ENCODE results near the gene SNX25. TPM values are rescaled to one million over a fixed set of nuclear protein-coding genes. Genes with fewer than 3 reads are reported as not detected.
A peak's percentile ranks its signal among the peaks of the same experiment; 100 is the strongest.
"Not testable (repeated sequence)": the region's sequence is repeated elsewhere in the genome, so short reads cannot be mapped to it uniquely, and the experiment has no call there.

SNX25 gene
- total RNA-seq, 1 donor from 2014 or later, result 13.0 TPM

DNA sequence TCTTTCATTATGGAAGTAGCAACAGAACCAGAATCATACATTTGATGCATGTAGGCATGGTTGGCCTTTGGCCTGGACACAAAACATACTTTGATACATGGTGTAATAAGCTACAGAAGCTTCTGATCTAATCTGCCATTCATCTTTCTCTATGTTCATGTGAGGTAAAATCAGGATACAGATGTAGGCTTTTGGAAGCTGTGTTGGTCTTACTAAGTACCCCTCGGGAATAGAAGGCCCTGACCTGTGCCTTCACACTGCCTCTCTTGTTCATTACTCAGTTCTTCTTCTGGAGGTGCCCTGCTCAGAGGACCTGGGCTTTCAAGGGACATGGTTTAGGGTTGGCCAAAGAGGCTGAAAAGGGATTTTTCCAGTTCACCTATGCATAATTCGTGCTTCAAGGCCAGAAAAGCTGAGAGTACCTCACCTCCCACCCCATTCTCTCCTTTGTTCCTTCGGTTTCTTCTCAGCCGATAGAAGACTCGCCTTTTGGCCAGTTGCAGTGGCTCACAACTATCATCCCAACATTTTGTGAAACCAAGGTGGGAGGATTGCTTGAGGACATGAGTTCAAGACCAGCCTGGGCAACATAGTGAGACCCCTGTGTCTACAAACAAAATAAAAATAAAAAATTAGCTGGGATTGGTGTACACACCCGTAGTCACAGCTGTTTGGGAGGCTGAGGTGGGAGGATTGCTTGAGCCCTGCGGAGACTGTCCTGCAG, 25.9 kb downstream of the SNX25 start:
- no peak for DNase-seq

DNA sequence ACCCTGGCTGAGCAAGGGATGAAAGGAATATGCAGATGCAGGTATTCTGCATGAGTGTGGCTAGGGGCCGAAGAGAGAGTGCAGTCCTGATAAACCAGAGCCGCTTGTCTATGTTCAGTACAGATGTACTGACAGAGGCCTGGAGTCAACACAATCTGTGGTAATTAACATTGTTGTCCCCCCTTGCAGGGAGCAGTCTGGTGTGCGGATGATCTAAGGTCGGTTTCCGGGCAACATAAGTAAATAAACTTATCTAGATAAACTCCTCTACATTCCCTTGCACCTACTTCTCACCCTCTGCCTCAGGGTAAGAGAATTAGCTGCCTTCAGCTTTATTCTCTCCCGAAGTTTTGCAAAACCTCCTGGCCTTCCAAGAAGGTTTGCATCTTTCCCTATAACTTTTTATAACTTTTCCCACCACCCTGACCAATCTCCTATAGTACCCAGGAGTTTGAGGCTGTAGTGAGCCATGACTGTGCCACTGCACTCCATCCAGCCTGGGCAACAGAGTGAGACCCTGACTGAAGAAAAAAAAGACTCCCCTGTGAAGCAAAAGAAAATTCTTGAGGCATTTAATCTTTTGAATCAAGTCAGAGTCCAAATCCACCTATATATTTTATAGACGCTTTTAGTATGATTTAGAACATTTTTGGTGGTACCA, 26.6 kb downstream of the SNX25 start:
- no peak for DNase-seq

DNA sequence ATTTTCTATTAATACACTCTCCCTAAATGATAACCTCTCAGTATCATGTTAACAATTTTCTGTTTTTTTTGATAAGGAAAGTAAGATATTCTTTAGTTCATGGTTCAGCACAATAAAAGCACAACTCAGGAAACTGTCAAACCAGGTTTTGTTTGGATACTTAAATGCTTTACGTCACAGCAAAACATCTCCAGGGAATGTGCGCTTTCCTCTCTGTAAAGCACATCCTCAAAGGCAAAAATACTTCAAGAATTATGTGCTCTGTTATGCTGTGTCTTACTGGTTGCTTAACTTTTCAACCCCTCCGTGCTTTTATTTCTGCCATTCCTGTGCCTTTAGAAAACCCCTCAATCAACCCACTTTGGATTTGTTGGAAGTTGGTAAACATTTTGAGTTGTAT, 27.8 kb downstream of the SNX25 start:
- DNase-seq, result peak; percentile 10

DNA sequence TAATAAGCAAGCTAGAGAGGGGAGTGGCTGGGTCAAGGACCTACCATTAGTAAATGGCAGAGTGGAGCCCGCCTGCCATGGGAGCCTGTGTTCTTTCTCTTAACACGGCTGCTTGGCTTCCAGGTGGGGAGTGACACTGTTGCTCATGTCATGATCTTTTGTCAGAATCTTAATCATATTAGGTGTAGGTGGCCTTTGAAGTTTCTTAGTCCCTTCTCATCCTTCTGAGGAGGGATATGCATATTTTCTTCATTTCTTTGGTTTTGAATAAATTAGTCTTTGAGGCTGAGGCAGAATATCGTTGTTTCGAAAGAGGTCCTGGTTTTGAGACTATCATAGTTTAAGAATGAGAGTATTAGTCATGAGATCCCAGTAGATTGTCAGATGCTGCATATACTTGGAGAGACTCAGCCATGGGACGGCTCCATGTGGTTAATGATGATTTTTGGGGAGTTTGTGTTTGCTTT, 28.9 kb downstream of the SNX25 start:
- DNase-seq, result no peak

DNA sequence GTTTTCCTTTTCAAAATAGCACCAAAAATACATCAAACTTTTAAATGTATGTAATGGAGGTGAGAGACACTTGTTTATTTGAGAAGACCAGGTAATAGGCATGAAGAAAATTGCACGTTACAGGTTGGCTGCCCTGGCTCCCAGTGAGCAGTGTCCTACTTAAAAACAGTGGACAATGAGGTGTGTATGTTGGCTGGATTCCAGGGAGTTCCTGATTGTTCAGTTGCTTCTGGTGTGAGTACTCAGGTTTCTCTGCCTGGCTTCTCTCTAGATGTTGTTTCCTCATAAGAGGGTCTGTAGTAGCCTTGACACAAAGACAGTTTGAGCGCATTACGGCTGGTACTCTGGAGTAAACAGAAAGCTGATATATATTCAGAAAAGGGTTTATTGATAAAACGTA, 29.4 kb downstream of the SNX25 start:
- no peak for DNase-seq

DNA sequence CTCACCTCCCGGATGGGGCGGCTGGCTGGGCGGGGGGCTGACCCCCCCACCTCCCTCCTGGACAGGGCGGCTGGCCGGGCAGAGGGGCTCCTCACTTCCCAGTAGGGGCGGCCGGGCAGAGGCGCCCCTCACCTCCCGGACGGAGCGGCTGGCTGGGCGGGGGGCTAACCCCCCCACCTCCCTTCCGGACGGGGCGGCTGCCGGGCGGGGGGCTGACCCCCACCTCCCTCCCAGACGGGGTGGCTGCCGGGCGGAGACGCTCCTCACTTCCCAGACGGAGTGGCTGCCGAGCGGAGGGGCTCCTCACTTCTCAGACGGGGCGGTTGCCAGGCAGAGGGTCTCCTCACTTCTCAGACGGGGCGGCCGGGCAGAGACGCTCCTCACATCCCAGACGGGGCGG, 31.1 kb downstream of the SNX25 start:
- DNase-seq, result not testable (repeated sequence)

DNA sequence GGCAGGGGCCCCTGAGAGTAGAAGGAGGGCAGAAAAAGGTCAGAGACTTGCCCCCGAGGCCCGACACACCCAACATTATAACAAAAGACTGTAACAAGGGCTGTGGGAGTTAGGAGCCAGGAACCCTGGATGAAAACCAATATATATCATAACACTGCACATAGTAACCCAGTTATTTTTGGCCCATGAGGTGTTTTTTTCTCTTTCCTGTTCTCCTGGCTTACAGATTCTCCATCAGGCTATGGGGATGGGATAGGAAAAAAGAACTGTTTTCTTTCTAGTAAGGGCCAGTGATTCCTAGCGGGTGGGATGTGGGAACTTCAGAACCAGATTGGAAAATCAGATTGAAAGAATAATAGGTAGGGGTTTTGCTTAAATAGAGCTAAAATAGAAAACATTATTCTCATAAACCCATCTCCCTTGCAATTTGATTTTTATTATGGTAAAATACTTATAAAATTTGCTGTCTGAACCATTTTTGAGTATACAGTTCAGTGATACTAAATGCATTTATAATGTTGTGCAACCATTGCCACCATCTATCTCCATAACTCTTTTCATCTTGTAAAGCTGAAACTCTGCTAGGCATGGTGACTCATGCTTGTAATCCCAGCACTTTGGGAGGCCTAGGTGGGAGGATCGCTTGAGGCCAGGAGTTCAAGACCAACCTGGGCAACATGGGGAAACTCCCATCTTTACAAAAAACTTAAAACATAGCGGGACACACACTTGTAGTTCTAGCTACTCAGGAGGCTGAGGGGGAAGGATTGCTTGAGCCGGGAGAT, 33.5 kb downstream of the SNX25 start:
- no peak for DNase-seq

DNA sequence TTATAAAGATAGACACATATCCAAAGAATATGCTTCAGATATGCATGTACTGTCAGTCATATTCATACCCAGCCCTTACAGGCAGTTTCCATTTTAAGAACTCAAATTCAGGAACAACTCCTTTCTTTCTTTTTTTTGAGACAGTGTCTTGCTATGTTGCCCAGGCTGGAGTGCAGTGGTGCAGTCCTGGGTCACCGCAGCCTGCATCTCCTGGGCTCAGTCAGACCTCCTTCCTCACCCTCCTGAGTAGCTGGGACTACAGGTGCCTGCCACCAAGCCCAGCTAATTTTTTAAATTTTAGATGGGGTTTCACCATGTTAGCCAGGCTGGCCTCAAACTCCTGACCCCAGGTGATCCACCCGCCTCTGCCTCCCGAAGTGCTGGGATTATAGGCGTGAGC, 34.5 kb downstream of the SNX25 start:
- DNase-seq, result no peak

DNA sequence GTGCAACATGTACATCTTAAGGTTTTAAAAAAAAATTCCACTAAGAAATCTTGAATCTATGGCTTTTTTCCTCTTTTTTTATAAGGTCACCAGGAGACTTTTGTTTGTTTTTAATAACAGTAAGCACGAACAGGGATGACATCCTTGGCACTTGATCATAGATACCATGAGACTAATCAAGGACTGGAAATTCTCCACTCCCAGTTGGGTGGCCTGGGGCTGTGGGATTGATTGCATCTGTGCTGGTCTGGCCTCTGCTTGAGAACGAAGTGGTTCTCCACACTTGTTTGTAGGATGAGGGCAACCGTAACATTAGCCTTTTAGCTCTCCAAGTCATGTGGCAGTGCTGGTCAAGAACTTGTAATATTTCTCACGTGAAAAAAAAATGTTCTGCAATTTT, 35.4 kb downstream of the SNX25 start:
- no peak for DNase-seq

DNA sequence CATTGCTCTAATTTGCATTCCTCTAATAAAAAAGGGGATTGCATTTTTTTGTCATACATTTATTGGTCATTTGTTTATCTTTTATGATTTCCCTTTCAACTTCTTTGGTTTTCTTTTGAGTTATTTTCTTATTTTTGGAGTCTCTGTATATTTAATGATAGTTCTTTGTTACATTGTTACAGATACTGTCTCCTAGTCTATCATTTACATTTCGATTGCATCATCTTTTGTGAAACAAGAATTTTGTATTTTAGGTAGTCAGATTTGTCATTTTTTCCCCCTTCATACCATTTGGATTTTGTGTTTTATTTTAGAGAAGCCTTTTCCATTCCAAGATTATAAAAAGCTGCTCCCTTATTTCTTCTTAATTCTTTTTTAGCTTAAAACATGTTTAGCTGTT, 37.1 kb downstream of the SNX25 start:
- no peak for DNase-seq

DNA sequence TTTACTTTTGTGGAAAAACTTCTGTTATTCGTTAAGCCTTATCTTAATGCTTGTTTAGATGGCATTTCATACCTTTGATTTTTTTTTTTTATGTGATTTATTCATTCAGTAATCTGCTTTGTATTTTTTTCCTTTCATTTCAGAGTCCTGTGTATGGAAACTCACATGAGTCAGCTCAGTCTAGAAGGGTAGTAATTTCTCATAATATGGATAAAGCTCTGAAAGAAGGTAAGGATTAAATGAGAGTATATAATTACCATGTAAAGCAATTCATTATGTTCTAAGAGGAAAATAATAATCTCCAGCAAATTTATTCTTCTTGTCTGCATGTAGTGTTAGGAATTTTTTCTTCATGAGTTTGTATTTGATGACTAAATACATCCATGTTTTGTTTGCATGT, 37.8 kb downstream of the SNX25 start:
- no peak for DNase-seq

DNA sequence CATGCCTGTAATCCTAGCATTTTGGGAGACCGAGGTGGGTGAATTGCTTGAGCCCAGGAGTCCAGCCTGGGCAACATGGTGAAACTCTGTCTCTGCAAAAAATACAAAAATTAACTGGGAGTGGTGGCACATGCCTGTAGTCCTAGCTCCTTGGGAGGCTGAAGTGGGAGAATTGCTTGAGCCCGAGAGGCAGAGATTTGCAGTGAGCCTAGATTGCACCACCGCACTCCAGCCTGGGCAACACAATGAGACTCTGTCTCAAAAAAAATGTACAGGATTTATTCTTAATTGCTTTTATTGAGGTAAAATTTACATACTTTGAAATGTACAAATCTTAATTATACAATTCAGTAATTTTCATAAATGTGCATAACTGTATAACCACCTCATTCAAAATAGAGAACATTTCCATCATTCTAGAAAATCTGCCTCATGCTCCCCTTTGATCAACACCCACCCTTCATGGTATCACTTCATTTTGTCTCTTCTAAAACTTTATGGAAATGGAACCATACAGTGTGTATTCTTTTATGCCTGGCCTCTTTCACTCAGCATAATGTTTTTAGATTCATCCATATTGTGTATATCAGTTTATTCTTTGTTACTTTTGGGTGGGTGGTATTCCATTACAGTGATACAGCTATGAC, 39.1 kb downstream of the SNX25 start:
- no peak for DNase-seq

DNA sequence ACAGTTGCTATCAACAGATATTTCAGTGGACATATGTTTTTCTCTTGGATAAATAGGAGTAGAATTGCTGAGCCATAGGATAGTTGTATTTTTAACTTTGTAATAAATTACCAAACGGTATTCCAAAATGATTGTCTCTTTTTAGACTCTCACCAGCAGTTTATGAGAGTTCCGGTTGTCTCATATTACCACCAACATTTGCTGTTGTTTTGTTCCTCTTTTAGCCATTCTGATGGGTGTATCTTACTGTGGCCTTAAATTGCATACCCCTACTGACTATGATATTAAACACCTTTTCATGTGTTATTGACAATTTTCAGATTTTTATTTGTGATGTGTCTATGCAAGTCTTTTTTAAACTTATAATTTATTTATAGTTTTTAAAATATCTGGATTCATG, 39.7 kb downstream of the SNX25 start:
- DNase-seq, result no peak

DNA sequence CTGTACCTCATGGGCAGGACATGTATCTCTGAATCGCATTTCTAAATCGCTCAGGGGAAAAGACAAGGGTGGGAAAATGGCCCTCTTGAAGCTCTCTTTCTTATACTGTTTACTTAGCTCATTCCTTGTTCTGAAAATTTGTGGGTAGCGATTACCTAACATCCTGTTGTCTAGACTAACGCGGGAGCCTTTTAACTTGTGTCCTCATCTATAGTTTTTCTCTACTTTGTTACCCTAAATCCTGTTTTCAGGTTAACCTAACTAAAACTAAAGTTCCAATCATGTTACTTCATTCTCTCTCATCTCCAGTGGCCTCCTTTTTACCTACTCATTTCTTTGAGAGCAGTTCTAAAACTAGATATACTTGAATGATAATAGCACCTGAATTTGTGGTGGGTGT, 45.0 kb downstream of the SNX25 start:
- DNase-seq, result no peak

DNA sequence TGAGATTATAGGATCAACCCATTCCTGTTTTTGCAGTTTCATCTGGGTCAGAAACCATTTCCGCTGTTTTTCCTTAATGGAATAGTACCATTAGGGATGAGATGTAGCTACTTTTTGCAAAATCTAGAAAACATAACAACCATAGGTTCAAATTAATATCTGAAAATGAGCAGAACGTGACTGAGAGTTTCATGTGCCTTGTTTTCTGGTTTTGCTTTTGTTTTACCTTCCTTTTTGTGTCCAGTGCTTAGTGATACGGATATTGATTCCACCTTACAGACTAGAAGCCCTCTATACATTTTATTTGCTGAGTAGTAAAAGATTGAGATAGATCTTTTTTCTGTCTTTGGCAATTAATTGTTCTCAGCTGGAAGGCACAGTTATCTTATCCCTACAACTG, 46.5 kb downstream of the SNX25 start:
- no peak for DNase-seq

DNA sequence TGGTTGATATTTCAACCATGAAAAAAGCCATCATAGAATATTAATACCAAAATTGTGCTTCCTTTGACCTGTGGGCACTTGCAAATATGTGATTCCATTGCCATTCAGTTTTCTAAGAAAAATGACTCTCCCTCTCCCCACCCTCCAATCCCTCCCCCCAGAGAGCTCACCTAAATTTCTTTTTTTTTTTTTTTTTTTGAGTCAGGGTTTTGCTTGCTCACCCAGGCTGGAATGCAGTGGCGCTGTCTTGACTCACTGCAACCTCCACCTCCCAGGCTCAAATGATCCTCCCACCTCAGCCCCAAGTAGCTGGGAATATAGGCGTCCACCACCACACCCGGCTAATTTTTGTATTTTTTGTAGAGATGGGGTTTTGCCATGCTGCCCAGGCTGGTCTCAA, 47.0 kb downstream of the SNX25 start:
- DNase-seq, result no peak

DNA sequence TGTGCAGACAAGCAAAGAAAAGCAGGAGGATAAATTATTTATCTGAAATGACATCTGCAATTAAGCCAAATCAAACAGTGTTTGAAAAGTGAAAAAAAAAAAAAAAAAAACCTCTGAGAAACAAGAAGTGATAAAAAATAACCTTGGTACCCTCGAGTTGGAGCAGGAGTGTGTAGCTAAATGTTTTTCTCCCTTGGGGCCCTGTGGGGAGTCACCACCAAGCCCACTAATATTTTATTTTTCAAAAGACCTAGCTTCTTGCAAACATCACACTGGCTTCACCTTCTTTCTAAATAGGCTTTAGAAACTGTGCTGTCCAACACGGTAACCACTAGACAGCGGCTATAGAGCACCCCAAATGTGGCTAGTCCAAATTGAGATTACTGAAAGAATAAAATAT, 47.7 kb downstream of the SNX25 start:
- no peak for DNase-seq

DNA sequence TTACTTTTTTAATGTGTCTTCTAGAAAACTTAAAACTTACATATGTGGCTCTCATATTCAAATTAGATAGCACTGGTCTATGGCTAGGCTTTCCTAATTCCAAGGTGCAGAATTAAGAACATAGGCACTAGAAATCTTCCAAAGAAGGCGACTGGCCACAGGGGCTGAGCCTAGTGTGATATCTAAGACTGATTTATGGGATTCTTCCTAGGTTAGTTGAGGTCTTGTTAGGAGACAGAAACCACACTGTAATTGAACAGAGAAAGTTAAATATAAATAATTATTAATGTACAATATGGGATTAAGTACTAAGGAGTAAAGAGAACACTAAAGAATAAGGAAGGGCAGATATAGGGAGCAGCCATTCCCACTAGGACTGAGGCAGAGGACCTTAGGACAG, 48.3 kb downstream of the SNX25 start:
- DNase-seq, result no peak

DNA sequence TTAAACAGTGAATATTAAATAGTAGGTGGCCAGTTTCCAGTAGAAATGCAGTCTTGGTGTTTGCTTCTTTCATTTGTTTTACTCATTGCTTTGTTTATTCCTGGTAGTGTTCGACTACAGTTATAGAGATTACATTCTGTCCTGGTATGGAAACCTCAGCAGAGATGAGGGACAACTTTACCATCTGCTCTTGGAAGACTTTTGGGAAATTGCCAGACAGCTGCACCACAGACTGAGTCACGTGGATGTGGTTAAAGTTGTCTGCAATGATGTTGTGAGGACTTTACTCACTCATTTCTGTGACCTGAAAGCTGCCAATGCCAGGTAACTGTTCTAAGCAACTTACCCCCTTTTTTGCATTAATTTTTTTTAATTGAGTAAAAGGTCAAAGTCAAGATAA, 49.3 kb downstream of the SNX25 start:
- DNase-seq, result peak; percentile 22

DNA sequence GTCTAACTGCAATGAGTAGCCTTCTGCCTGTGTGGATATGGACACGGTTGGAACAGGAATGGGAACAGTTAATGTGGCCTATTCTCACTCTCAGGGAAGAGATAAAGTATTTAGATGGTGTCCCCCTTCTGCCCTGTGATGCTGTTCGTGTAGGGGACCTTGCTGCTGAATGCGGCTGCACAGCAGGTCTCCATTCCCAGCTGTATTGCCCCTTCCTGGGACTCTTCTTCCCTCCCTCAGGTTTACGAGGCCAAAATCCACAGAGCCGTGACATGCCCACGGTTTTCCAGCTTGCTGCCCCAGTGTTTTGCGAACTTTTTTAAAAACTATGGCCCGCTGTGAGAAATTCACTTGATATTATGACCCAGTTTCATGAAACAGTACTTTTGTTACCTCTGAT, 50.3 kb downstream of the SNX25 start:
- no peak for DNase-seq

DNA sequence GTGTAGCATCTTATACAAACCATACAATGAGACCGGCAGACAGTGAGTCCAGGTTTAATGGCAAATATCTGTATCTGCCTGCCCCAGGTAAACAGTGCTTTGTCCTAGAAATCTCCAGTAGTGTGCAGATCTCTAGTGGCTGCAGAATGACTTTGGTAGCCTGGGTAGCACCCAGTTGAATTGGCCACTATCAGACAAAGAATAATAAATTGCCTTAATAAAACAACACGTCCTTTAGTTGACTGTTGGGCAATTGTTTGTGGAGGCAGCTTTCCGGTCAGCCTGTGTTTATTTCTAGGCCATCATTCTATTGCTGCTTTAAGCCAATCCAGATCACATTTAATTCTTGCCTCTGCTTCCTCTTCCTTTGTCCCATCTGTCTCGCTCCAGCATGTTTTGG, 52.5 kb downstream of the SNX25 start:
- no peak for DNase-seq

DNA sequence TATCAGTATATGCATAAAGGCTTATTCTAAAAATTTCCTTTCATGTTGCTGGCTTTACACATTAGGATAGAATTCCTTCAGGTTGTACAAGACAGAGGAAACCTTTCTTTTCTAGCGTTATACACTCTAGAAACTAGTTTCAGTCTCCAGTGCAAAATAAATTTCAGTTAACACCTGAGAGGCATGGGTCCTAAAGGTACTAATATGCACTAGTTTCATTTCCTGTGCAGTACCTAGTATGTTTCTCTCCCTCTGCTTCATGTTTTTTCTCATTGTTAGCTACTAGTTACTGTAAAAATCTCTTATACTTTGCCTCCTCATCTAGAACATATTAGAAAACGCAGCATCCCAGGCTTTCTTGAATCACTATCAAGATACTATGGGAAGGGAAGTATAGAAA, 54.0 kb downstream of the SNX25 start:
- no peak for DNase-seq

DNA sequence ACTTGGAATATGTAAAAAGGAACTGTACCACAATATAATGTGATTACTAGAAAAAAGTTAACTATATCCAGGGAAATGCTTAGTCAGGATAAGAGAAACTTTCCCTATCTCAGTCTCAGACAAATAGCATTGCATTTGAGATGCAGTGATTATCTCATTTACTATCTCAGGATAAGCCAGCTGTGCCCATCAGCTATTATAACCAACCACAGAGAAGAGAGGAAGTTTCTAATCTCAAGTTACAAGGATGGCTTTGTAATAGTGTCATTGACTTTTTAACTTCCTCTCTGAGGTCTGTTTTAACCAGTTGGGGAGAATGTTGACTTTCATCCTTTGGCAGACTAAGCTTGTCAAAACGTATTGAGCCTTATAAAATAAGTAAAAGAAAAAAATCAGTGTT, 56.5 kb downstream of the SNX25 start:
- no peak for DNase-seq
